HG03520 (cell line): ENCODE data around the gene ENOX2.
A peak's percentile ranks its signal among the peaks of the same experiment; 100 is the strongest.
"Not testable (repeated sequence)": the region's sequence is repeated elsewhere in the genome, so short reads cannot be mapped to it uniquely, and the experiment has no call there.

Source experiments
- ATAC-seq: cut with Tn5 transposase; IDR thresholded peaks from one replicate; pipeline ENCODE4 v1.9.1; 2021; ENCODE audit warnings: mild to moderate bottlenecking, moderate library complexity; ENCODE audit not compliant: unreplicated experiment

Gene ENOX2

GRCh38 chrX:130902783-130903613, at the start of gene ENOX2:
Gene ENOX2, minus strand, starts transcription at chrX:130903209. Its CDS starts 199,993 bp downstream, at chrX:130703216.
- ATAC-seq = peak; percentile 96

- ATAC-seq = peak; percentile 91
Observed at GRCh38 chrX:130952266-130953043, 49.4 kb upstream of the ENOX2 start.

DNA sequence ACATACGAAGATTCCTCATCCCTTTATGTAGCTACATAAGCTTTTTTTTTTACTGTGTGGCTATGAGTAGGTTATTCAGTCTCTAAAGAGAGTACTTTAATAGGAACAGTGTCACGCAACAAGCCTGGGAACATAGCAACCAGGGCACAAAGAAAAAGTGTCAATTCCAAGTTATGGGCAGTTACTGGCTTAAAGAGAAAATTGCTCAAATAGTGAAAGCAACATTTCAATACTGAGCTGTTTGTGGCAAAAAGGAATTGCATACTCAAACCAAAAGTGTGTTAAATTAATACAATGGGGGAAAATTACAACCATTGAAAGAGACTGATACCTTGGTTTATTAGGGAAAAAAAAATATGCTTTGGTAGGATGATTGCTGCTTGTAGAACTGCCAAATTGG, 41.2 kb upstream of the ENOX2 start:
- ATAC-seq = no peak

DNA sequence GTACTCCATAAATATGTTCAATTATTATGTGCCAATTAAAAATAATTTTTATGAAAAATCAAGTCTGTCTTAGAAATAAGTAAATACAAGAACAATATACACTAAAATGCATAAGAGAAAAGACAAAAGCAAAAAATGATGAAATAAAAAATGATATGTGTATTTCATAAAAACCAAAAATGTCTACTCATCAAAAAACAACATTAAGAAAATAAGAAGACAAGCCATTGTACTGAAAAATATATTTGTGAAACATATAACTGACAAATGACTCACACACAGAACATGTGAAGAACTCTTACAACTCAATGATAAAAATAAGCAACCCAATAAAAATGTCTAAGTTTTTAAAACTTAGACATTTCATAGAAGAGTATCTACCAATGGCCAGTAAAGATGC, 34.1 kb upstream of the ENOX2 start:
- no peak for ATAC-seq

DNA sequence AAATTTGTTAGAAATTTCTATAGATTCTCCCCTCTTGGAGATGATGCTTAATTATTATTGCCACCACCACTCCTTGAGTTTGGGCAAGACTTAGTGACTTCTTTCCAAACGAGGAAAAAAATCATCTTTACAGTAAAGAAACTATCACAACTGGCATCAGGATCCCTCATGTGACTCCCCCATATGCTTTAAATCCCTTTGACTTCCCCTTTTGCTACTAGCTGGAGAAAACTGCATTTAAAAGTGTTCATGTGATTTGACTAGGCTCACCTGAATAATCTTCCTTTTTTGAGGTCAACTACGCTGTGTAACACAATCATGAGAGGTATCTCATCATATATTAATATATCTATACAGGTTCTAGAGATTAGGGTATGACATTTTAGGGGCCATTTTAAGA, 30.3 kb upstream of the ENOX2 start:
- ATAC-seq = no peak

DNA sequence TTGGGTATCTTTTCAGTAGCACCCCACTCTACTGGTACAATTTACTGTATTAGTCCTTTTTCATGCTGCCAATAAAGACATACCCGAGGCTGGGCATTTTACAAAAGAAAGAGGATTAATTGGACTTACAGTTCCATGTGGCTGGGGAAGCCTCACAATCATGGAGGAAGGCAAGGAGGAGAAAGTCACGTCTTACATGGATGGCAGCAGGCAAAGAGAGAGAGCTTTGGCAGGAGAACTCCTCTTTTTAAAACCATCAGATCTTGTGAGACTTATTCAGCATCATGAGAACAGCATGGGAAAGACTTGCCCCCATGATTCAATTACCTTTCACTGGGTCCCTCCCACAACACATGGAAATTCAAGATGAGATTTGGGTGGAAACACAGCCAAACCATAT, 17.4 kb upstream of the ENOX2 start:
- ATAC-seq = not testable (repeated sequence)

DNA sequence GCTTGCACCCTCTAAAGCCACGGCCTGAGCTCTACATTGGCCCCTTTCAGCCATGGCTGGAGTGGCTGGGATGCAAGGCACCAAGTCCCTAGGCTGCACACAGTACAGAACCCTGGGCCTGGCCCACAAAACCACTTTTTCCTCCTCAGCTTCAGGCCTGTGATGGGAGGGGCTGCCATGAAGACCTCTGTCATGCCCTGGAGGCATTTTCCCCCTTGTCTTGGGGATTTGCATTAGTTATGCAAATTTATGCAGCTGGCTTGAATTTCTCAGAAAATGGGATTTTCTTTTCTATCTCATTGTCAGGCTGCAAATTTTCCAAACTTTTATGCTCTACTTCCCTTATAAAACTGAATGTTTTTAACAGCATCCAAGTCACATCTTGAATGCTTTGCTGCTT, 16.7 kb upstream of the ENOX2 start:
- ATAC-seq = not testable (repeated sequence)

DNA sequence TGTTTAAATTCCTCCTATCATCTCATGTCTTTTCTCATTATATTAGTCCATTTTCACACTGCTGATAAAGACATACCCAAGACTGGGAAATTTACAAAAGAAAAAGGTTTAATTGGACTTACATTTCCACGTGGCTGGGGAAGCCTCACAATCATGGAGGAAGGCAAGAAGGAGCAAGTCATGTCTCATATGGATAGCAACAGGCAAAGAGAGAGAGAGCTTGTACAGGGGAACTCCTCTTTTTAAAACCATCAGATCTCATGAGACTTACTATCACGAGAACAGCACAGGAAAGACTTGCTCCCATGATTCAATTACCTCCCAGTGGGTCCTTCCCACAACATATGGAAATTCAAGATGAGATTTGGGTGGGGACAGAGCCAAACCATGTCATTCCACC, 15.5 kb upstream of the ENOX2 start:
- not testable (repeated sequence) for ATAC-seq

DNA sequence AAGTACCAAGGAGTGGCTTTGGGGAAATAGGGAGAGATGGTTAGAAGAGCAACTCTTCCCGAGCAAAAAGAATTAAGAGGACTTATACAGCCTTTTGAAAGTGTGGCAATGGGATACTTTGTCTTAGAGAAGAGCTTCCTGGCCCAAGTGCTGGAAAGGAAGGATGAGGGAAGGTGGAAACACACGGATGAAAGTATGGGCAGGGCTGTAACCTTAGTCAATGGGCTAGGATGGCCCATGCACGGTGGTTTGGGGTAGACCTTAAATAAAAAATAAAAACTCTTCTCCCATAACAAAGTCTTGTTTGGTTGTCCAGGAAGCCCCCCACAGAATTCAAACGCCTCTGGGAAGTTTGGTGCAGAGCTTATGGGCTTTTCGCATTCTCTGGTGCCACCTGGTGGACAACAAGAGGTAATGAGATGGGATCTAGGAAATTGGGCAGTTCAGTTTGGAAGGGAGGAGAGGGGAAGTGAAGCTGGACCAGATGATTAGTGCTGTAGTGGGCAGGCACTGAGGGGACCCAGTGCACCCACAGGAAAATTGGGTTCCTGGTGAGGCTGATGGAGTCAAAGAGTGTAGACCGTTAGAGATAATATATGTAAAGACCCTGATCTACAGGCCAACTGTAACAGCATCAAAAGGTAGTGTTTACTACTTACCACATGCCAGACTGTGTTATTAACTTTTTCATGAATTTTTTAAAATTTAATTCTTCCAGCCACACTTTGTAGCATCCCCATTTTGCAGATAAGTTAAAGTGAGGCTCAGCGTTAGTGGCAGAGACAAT, 13.8 kb upstream of the ENOX2 start:
- ATAC-seq = peak; percentile 80

DNA sequence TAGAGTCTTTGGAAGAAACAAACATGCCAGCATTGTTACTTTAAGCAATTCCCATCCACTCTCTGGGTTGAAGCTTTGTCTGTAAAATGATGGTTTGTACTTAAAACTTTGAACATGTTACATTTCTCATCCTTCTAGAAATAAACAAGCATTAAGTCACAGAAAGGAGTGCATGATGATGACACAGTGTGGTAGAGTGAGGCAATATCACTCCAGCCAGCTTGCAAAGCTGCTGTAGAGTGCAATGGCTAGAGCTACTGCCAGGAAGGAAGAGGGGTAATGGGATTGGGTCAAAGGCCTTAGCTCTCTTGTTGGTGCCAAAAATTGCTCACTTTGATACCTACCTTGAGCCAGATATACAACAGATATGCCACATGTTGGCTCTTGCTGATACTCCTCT, 12.3 kb upstream of the ENOX2 start:
- ATAC-seq = no peak

DNA sequence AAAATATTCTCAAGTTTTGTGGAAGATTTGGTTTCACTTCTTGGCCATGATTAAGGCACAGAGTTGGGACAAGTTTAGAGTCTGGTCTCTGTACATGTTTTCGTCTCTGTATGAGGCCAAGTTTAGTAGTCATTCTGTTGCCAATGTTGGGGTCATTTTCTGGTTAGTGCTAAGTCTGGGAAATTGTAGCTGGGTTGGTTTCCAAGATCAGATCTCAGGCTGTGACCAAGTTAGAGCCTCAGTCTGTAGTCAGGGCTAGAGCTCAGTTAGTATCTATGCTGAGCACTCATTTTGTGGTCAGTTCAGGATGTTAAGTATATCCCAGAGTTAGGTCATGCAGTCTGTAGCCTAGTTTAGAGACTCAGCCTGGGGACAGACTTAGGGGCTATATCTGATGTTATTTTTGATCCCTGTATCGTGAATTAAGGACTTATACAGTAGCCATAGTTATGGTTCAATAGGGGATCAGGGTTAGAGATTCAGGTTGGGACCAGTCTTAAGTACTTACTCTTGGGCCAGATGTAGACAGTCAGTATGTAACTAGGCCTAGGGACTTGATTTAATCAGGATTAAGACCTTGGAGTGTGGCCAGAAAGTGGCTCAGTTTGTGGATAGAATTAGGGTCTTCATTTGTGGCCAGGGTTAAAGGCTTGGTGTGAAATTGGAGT, 6.6 kb upstream of the ENOX2 start:
- ATAC-seq = no peak

DNA sequence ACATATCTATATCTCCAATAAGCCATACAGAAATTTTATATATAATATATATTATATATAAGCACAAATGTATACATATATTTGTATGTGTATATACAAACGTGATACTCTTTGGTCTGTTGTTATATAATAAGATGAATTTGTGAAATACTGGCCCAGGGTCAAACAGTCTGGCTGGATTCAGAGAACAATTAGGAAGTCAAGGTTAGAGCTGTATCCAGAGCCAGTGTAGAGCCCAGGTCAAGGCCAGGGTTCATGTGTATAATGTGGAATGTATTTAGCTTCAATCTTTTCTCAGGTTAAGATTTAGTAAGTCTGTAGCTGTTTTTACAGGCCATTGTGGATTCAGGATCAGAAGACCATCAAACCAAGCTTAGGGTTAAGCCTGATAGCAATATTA, 3.8 kb upstream of the ENOX2 start:
- no peak for ATAC-seq

DNA sequence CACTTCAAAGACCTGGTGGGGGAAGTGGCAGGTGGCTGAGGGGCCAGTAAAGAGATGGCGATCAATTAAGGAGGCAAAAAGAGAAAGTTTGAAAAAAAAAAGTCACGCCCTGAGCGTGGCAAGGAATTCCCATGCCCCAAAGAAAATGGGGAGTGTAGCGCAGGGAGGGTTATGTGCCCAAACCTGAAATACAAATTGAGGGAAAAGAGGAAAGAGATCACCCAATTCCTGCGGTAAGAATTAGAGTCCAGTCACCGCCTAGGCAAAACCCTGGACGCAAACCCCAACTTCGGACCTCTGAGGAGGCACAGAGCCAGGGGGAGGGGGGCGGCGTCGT, 595 bp downstream of the ENOX2 start:
- ATAC-seq = no peak

DNA sequence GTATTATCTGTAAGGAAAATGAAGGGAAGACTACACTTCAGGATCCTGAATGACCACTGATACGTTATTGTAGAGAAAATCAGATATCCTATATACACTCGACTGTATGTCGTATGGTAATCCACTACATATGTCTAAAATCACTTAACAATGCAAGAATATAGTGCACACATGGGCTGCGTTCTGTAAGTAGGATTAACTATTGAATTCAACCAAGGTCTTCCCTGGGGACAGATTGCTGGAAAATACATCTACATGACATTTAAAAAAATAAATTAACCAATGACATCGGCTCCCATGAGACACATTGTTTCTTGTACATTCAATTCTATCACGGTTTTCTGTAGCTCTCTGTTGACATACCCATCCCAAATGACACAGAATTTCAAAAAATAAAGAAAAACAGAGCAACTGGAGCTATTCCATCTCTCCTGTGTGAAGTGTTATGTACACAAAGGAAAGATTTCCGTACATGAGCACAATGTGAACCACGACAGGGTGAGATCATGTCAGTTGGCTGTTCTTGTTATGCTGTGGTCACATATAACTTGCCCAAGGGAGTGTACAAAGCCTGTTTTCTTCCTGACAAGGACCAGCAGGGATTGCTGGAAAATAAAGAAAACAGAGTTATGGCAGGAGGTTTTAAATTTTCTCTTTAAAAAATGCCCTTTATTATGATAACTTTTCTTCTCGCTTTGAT, 6.1 kb downstream of the ENOX2 start:
- no peak for ATAC-seq

- ATAC-seq = no peak
Observed at GRCh38 chrX:130896026-130896425, 7.0 kb downstream of the ENOX2 start.

GRCh38 chrX:130895299-130895698, 7.7 kb downstream of the ENOX2 start:
- no peak for ATAC-seq

DNA sequence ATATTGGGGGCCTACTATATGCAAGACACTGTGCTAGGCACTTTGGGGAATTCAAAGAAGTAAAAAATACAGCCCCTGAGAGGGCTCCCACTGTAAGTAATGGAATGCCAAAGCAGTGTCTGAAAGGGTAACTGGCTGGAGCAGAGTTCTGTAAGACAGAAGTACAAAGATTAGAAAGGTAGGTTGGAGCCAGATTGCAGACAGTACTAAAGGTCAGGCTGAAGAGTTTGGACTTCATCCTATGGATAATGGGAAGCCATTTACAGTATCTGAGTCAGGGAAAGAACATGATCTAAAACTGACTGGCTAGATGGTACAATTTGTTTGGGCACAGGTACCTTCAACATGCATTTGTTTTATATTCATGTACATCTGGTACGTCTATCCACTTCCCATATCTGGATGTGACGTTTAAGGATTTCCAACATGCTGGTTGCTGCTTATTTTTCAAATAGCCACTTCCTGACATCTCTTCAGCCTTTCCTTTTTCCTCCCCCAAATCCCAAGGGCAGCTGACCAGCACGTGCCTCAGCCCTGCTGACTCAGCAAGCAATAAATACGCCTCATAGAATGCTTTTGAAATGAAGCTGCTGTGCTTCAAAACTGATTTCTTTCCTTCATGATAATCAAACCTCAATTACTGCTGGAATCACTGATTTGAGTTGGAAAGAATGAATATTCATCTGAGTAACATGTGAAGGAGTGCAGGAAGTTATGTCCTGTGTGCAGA, 9.5 kb downstream of the ENOX2 start:
- no peak for ATAC-seq

GRCh38 chrX:130887376-130887775, 15.6 kb downstream of the ENOX2 start:
- no peak for ATAC-seq

DNA sequence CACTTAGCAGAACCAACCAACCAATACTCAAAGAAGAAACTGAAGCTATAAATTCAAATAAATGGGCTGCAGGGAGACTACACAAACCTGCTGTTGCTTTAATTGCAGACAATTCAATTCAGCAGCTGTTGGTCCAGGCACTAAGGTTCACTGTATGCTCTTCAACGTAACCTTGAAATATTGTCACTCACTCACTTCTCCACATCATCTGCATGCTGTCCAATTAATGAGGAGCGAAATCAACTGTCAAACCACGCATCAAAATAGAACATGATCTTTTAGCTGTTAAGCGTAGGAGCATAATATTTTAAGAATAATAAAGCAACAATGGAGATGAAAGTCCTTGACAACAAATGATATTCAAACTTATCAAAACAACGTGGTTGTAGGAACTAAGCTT, 17.0 kb downstream of the ENOX2 start:
- ATAC-seq = no peak

- ATAC-seq = no peak
Observed at GRCh38 chrX:130885508-130885907, 17.5 kb downstream of the ENOX2 start.
